ENCODE measurements around the gene M6PR. TPM values are rescaled to one million over a fixed set of nuclear protein-coding genes. Genes with fewer than 3 reads are reported as not detected.
A peak's percentile ranks its signal among the peaks of the same experiment; 100 is the strongest.

M6PR gene
- total RNA-seq, 4 donors from 2014 or later: 72.8 to 122 (median 73.4) TPM

DNA sequence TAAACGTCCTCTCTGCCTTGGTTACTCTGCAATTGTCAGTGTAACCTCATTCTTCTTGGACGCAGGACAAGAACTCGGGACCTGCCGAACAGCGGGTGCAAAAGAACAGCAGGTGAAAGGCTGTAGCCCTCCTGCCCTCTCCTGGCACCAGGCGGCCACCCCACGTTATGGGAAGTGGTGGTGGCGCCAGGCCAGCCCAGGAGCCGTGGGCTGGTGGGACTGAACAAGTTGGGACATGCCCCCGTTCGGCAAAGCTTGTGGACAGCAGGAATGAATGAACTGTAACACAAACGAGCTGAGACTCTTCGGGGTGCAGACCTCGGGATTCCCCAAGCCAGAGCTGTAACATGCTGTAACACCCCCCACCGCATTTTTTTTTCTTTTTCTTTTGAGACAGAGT, 6.6 kb upstream of the M6PR start:
- H3K4me3 ChIP-seq (ENCODE audit: low read depth, poor library complexity, severe bottlenecking): no peak overlapping the region
- WGBS, 2 donors: 89 to 90% methylated on average over 15 of the region's 15 CpGs
- no peak for TF ChIP-seq POLR2A (IDR thresholded peaks at IDR 0.05)
- TF ChIP-seq CTCF (IDR thresholded peaks at IDR 0.05): no peak
- intact Hi-C loops (cut with DNase I; ENCODE audit: low total_unique reads): no loop called here
- DNase-seq (ENCODE audit: low spot score in 2 of 2): no peak

- intact Hi-C loops (cut with DNase I; ENCODE audit: low total_unique reads): no loop called here
- no peak for DNase-seq (ENCODE audit: low spot score in 2 of 2)
Measured at GRCh38 chr12:8953773-8954402, 4.4 kb upstream of the M6PR start.

GRCh38 chr12:8951744-8952143, 2.3 kb upstream of the M6PR start:
- no peak for DNase-seq (ENCODE audit: low spot score in 2 of 2)
- TF ChIP-seq CTCF (IDR thresholded peaks at IDR 0.05): no peak
- TF ChIP-seq POLR2A (IDR thresholded peaks at IDR 0.05): no peak
- WGBS, 2 donors: 77 to 81% methylated on average over 1 of the region's 1 CpG
- intact Hi-C loops (cut with DNase I; ENCODE audit: low total_unique reads): no loop called here
- no peak overlapping the region for H3K4me3 ChIP-seq (ENCODE audit: low read depth, poor library complexity, severe bottlenecking)

More at GRCh38 chr12:8953773-8954402, 4.4 kb upstream of the M6PR start:
- WGBS, 2 donors: 86 to 90% methylated on average over 8 of the region's 8 CpGs
- no peak overlapping the region for H3K4me3 ChIP-seq (ENCODE audit: low read depth, poor library complexity, severe bottlenecking)
- no peak for TF ChIP-seq POLR2A (IDR thresholded peaks at IDR 0.05)
- no peak for TF ChIP-seq CTCF (IDR thresholded peaks at IDR 0.05)

- H3K4me3 ChIP-seq (ENCODE audit: low read depth, poor library complexity, severe bottlenecking): peak overlapping the region; percentile 63
- DNase-seq (ENCODE audit: low spot score in 2 of 2): no peak
- TF ChIP-seq CTCF (IDR thresholded peaks at IDR 0.05): no peak
- intact Hi-C loops (cut with DNase I; ENCODE audit: low total_unique reads): no loop called here
- 17 to 19% methylated on average over 9 of the region's 9 CpGs for WGBS, 2 donors
Measured at GRCh38 chr12:8950702-8951478, 1.4 kb upstream of the M6PR start.

- TF ChIP-seq CTCF (IDR thresholded peaks at IDR 0.05): no peak
- TF ChIP-seq POLR2A (IDR thresholded peaks at IDR 0.05): no peak
- peak overlapping the region; percentile 63 for H3K4me3 ChIP-seq (ENCODE audit: low read depth, poor library complexity, severe bottlenecking)
- DNase-seq (ENCODE audit: low spot score in 2 of 2): no peak
- intact Hi-C loops (cut with DNase I; ENCODE audit: low total_unique reads): no loop called here
- 0 to 1% methylated on average over 7 of the region's 7 CpGs for WGBS, 2 donors
Measured at GRCh38 chr12:8950221-8950527, 729 bp upstream of the M6PR start.
